PC-9 (cell line): Measurements from ENCODE around the gene CD96. TPM values are rescaled to one million over a fixed set of nuclear protein-coding genes. Genes with fewer than 3 reads are reported as not detected.

Experiments used
- BruUV-seq: library from RNA; stranded (reverse); fragments of 400-500 nt; replicated peaks from 2 replicates; lab custom pipeline; 2021; lab: Mats Ljungman, UMichigan
- CTCF ChIA-PET: fragments of 300-600 bp; sonication (Branson Sonifier 250); formaldehyde crosslinking; loops from one replicate; lab custom pipeline; 2022; ENCODE audit warnings: antibody characterized with exemption; lab: Charles Lee
- POLR2A ChIA-PET: fragments of 300-600 bp; sonication (Branson Sonifier 250); formaldehyde crosslinking; loops from one replicate; lab custom pipeline; 2022; ENCODE audit warnings: antibody characterized with exemption; ENCODE audit not compliant: unreplicated experiment; lab: Charles Lee
- DNase-seq, 2 experiments: peaks; one replicate each; pipeline versions ENCODE4 v3.0.0 to v3.0.0-alpha.2; 2015 to 2022; ENCODE audit warnings: mixed read lengths in 1 of 2
- H2AFZ ChIP-seq: fragments of 200-600 bp; sonication (generic); 2 replicates; pipeline ENCODE4 v1.8.1; 2017; ENCODE audit warnings: antibody characterized with exemption
- H3F3A ChIP-seq: fragments of 200-600 bp; sonication (generic); 2 replicates; pipeline ENCODE4 v1.8.1; 2017; ENCODE audit warnings: antibody characterized with exemption, mild to moderate bottlenecking, low read depth; ENCODE audit not compliant: insufficient read depth
- H3K27ac ChIP-seq: fragments of 200-600 bp; sonication (generic); 2 replicates; pipeline ENCODE4 v1.6.1; 2016; ENCODE audit warnings: mixed run types
- H3K27me3 ChIP-seq: fragments of 200-600 bp; sonication (generic); 2 replicates; pipeline ENCODE4 v1.6.1; 2016; ENCODE audit warnings: low read depth, mixed run types; ENCODE audit not compliant: insufficient read depth
- H3K36me3 ChIP-seq: fragments of 200-600 bp; sonication (generic); 2 replicates; pipeline ENCODE4 v1.6.1; 2016; ENCODE audit warnings: low read depth, mixed run types
- H3K4me1 ChIP-seq: fragments of 200-600 bp; sonication (generic); replicated peaks from 2 replicates; pipeline ENCODE4 v1.6.1; 2016; ENCODE audit warnings: mixed run types; ENCODE audit not compliant: insufficient read depth
- H3K4me2 ChIP-seq: fragments of 200-600 bp; sonication (generic); 2 replicates; pipeline ENCODE4 v1.6.1; 2017; ENCODE audit warnings: mixed run types
- H3K4me3 ChIP-seq: fragments of 200-600 bp; sonication (generic); 2 replicates; pipeline ENCODE4 v1.6.1; 2016; ENCODE audit warnings: mixed run types
- H3K79me2 ChIP-seq: fragments of 200-600 bp; sonication (generic); 2 replicates; pipeline ENCODE4 v1.6.1; 2017; ENCODE audit warnings: low read depth, mixed run types
- H3K9me2 ChIP-seq: fragments of 200-600 bp; sonication (generic); 2 replicates; pipeline ENCODE4 v1.8.1; 2017; ENCODE audit warnings: mild to moderate bottlenecking; ENCODE audit not compliant: insufficient read depth
- H3K9me3 ChIP-seq: fragments of 200-600 bp; sonication (generic); 2 replicates; pipeline ENCODE4 v1.8.1; 2016; ENCODE audit warnings: low read depth; ENCODE audit not compliant: insufficient read depth
- H4K20me1 ChIP-seq: fragments of 200-600 bp; sonication (generic); 2 replicates; pipeline ENCODE4 v1.8.1; 2017; ENCODE audit not compliant: insufficient read depth
- EZH2 ChIP-seq: fragments of 200-600 bp; sonication (generic); IDR thresholded peaks from 2 replicates; pipeline ENCODE4 v1.8.0; 2017; ENCODE audit warnings: antibody characterized with exemption, low read depth
- intact Hi-C: fragments of 100-400 bp; cut with micrococcal nuclease; formaldehyde crosslinking; loops from one replicate; pipeline ENCODE4 v1.10.0; 2022; ENCODE audit not compliant: unreplicated experiment
- total RNA-seq: library from RNA; stranded (reverse); gene quantifications from 2 replicates; pipeline ENCODE4 v1.2.3, GENCODE V29; 2021
- TF ChIP-seq, protein P1 (sequence below): fragments of 200-600 bp; sonication (generic); conservative IDR thresholded peaks from 2 replicates; pipeline ENCODE4 v1.6.1; 2017; ENCODE audit warnings: mixed run types, antibody characterized with exemption, mild to moderate bottlenecking, moderate library complexity

Gene CD96
- total RNA-seq, 1 experiment from 2014 or later = 0.11 TPM

DNA sequence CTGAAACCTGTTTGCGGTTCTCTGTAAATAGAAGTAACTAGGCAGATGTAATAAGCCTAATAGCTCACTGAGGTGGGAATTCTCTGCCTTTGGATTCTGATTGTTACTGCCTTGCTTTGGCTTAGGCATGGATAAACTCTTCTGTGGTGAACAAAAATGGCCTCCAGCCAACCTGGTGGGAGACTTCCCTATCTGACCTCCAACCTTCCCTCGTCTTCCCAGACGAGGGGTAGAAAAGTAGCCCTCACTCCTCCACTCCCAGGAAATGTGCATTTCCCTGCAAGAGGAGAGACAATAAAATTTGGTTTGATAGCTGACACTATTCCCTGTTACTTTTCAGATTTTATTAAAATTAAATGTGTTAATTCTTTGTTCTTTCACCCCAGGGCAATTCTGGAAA lies 606 bp upstream of the CD96 start:
- H3K4me1 ChIP-seq = peaks cover 25% of the 10 kb centered on the region
- no peaks in the 10 kb centered on the region for H4K20me1 ChIP-seq
- H3K36me3 ChIP-seq = no peaks in the 10 kb centered on the region
- BruUV-seq = no TSS peak
- POLR2A ChIA-PET = no interaction called here
- no peaks in the 10 kb centered on the region for H3K79me2 ChIP-seq
- TF ChIP-seq, protein P1, sequence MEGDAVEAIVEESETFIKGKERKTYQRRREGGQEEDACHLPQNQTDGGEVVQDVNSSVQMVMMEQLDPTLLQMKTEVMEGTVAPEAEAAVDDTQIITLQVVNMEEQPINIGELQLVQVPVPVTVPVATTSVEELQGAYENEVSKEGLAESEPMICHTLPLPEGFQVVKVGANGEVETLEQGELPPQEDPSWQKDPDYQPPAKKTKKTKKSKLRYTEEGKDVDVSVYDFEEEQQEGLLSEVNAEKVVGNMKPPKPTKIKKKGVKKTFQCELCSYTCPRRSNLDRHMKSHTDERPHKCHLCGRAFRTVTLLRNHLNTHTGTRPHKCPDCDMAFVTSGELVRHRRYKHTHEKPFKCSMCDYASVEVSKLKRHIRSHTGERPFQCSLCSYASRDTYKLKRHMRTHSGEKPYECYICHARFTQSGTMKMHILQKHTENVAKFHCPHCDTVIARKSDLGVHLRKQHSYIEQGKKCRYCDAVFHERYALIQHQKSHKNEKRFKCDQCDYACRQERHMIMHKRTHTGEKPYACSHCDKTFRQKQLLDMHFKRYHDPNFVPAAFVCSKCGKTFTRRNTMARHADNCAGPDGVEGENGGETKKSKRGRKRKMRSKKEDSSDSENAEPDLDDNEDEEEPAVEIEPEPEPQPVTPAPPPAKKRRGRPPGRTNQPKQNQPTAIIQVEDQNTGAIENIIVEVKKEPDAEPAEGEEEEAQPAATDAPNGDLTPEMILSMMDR = no peak
- no peak for TF ChIP-seq EZH2
- no peaks in the 10 kb centered on the region for H3K9me2 ChIP-seq
- CTCF ChIA-PET = interaction anchor here (0.7 kb wide), 1 partner anchor 34 kb away, joined by 3 read pairs; no protein-coding TSS in a partner anchor
- no peak overlapping the region for H3K4me2 ChIP-seq
- no peak overlapping the region for H3K4me3 ChIP-seq
- H3K9me3 ChIP-seq = 0 out of 2 replicates have a peak, but pooled peaks cover 3% of the 10 kb centered on the region
- DNase-seq = no peak
- peaks cover 13% of the 10 kb centered on the region for H3F3A ChIP-seq
- intact Hi-C loops = no loop called here
- H3K27ac ChIP-seq = no peak overlapping the region
- no peak overlapping the region for H2AFZ ChIP-seq
- no peaks in the 10 kb centered on the region for H3K27me3 ChIP-seq

GRCh38 chr3:111542611-111543300 lies 759 bp downstream of the CD96 start:
- Histone ChIP-seq H3K27ac (no peak overlapping the region), H3K27me3 (no peaks in the 10 kb centered on the region), H4K20me1 (no peaks in the 10 kb centered on the region), H3K79me2 (no peaks in the 10 kb centered on the region), H3K9me3 (0 out of 2 replicates have a peak, but pooled peaks cover 3% of the 10 kb centered on the region), H2AFZ (0 out of 2 replicates have a peak overlapping the region, but pooled peaks have one; percentile 10), H3K4me2 (no peak overlapping the region), H3K36me3 (no peaks in the 10 kb centered on the region), H3F3A (peaks cover 13% of the 10 kb centered on the region), H3K4me1 (peaks cover 25% of the 10 kb centered on the region), H3K9me2 (no peaks in the 10 kb centered on the region), H3K4me3 (no peak overlapping the region)
- POLR2A ChIA-PET = no interaction called here
- intact Hi-C loops = no loop called here
- no TSS peak for BruUV-seq
- CTCF ChIA-PET = interaction anchor here (0.9 kb wide), 1 partner anchor 173 kb away, joined by 3 read pairs; no protein-coding TSS in a partner anchor
- TF ChIP-seq EZH2 = no peak
- TF ChIP-seq, protein P1 = no peak
- no peak for DNase-seq

DNA sequence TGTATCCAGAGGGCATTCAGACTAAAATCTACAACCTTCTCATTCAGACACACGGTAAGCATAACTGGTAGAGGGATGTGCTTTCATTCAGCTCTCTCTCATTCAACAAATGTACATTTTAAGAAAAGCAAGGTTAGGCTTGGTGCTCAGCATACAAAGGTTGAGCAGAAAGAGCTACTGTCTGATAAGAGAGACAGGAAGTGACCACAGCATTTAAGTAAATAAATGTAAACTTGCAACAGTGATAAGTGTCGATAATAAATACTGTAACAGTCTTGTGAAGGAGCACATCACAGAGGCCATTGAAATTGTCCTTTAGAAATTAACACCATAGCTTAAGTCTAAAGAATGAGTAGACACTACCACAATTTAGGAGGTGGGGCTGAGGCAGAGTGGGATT lies 3.4 kb downstream of the CD96 start:
- Histone ChIP-seq H3K27ac (no peak overlapping the region), H3K4me1 (peaks cover 15% of the 10 kb centered on the region), H2AFZ (peak overlapping the region; percentile 40), H3F3A (no peaks in the 10 kb centered on the region), H3K4me3 (no peak overlapping the region), H3K27me3 (no peaks in the 10 kb centered on the region), H3K79me2 (no peaks in the 10 kb centered on the region), H3K9me2 (no peaks in the 10 kb centered on the region), H4K20me1 (no peaks in the 10 kb centered on the region), H3K36me3 (no peaks in the 10 kb centered on the region), H3K4me2 (no peak overlapping the region), H3K9me3 (no peaks in the 10 kb centered on the region; the same call in 1 of the 2 replicates)
- intact Hi-C loops = no loop called here
- POLR2A ChIA-PET = no interaction called here
- DNase-seq = no peak
- no TSS peak for BruUV-seq
- no peak for TF ChIP-seq EZH2
- TF ChIP-seq, protein P1 = no peak
- CTCF ChIA-PET = interaction anchor here (0.7 kb wide), 1 partner anchor 498 kb away, joined by 5 read pairs; no protein-coding TSS in a partner anchor
